GM12878 (cell line): Measurements from ENCODE around the gene CD68. TPM values are rescaled to one million over a fixed set of nuclear protein-coding genes. Genes with fewer than 3 reads are reported as not detected.

ENCODE experiments used
- BCLAF1 ChIP-seq: fragments of 450-650 bp; IDR thresholded peaks from 2 replicates; pipeline ENCODE4 v1.6.1; 2017; ENCODE audit warnings: antibody characterized with exemption, mild to moderate bottlenecking, moderate library complexity
- EZH2 ChIP-seq: IDR thresholded peaks from 2 replicates; pipeline ENCODE4 v1.6.1; 2012; ENCODE audit warnings: low read depth, mild to moderate bottlenecking, control low read depth, inconsistent platforms, low read length, borderline replicate concordance; ENCODE audit not compliant: control insufficient read depth
- FOXM1 ChIP-seq: IDR thresholded peaks from 2 replicates; pipeline ENCODE4 v1.6.1; 2012; ENCODE audit warnings: low read depth, mild to moderate bottlenecking, inconsistent platforms, low read length, moderate library complexity
- HDAC2 ChIP-seq: fragments of 200-600 bp; sonication (generic); IDR thresholded peaks from 2 replicates; pipeline ENCODE4 v1.6.1; 2017
- HSF1 ChIP-seq: fragments of 150-350 bp; IDR thresholded peaks from 2 replicates; pipeline ENCODE4 v1.6.1; 2014; ENCODE audit warnings: mild to moderate bottlenecking, low read depth, low read length
- IKZF1 ChIP-seq: fragments of 450-650 bp; conservative IDR thresholded peaks from 2 replicates; pipeline ENCODE4 v1.6.1; 2017; ENCODE audit warnings: antibody characterized with exemption, mild to moderate bottlenecking
- JUND ChIP-seq: IDR thresholded peaks from 2 replicates; pipeline ENCODE4 v1.6.1; 2012; ENCODE audit warnings: low read depth, mild to moderate bottlenecking, low read length, improper control_type of control experiment, moderate library complexity
- KDM1A ChIP-seq: fragments of 200-600 bp; sonication (generic); IDR thresholded peaks from 2 replicates; pipeline ENCODE4 v1.6.1; 2016; ENCODE audit warnings: borderline replicate concordance
- LARP7 ChIP-seq: fragments of 450-650 bp; IDR thresholded peaks from 2 replicates; pipeline ENCODE4 v1.6.1; 2017; ENCODE audit warnings: mild to moderate bottlenecking
- MYC ChIP-seq: IDR thresholded peaks from 2 replicates; pipeline ENCODE4 v1.6.1; 2011; ENCODE audit warnings: mild to moderate bottlenecking, low read length, moderate library complexity, inconsistent platforms; ENCODE audit not compliant: insufficient read depth, insufficient replicate concordance, insufficient read length, severe bottlenecking
- NR2C2 ChIP-seq: IDR thresholded peaks from 2 replicates; pipeline ENCODE4 v1.6.1; 2011; ENCODE audit warnings: borderline replicate concordance, low read depth; ENCODE audit not compliant: control insufficient read depth, insufficient read length
- PAX8 ChIP-seq: fragments of 450-650 bp; IDR thresholded peaks from 2 replicates; pipeline ENCODE4 v1.6.1; 2017; ENCODE audit warnings: mild to moderate bottlenecking, moderate library complexity
- RELA ChIP-seq: fragments of 450-650 bp; IDR thresholded peaks from 2 replicates; pipeline ENCODE4 v1.8.0; 2014; ENCODE audit warnings: borderline replicate concordance; ENCODE audit not compliant: partially characterized antibody
- REST ChIP-seq: IDR thresholded peaks from 2 replicates; pipeline ENCODE4 v1.6.1; 2012; ENCODE audit warnings: mild to moderate bottlenecking, low read depth, low read length
- RFX5 ChIP-seq: IDR thresholded peaks from 2 replicates; pipeline ENCODE4 v1.6.1; 2011; ENCODE audit warnings: low read depth, low read length, improper control_type of control experiment
- RUNX3 ChIP-seq: IDR thresholded peaks from 2 replicates; pipeline ENCODE4 v1.6.1; 2012; ENCODE audit warnings: low read length, inconsistent platforms
- STAT3 ChIP-seq: IDR thresholded peaks from 2 replicates; pipeline ENCODE4 v1.6.1; 2011; ENCODE audit warnings: low read depth, low read length, improper control_type of control experiment
- TBL1XR1 ChIP-seq: IDR thresholded peaks from 2 replicates; pipeline ENCODE4 v1.6.1; 2012; ENCODE audit warnings: low read depth, low read length, improper control_type of control experiment
- USF1 ChIP-seq: IDR thresholded peaks from 2 replicates; pipeline ENCODE4 v1.6.1; 2011; ENCODE audit warnings: borderline replicate concordance, low read depth, mild to moderate bottlenecking, moderate library complexity, mixed read lengths, low read length; ENCODE audit not compliant: insufficient read depth; ENCODE audit errors: extremely low read length
- WRNIP1 ChIP-seq: IDR thresholded peaks from 2 replicates; pipeline ENCODE4 v1.6.1; 2011; ENCODE audit warnings: low read depth, low read length, improper control_type of control experiment, borderline replicate concordance
- YY1 ChIP-seq: IDR thresholded peaks from 2 replicates; pipeline ENCODE4 v1.6.1; 2011; ENCODE audit warnings: low read depth, mild to moderate bottlenecking, low read length
- ZNF384 ChIP-seq: IDR thresholded peaks from 2 replicates; pipeline ENCODE4 v1.6.1; 2012; ENCODE audit warnings: low read depth, mild to moderate bottlenecking, low read length, improper control_type of control experiment, borderline replicate concordance
- ZZZ3 ChIP-seq: IDR thresholded peaks from 2 replicates; pipeline ENCODE4 v1.6.1; 2011; ENCODE audit warnings: low read depth; ENCODE audit not compliant: control insufficient read depth, insufficient read length
- polyA plus RNA-seq, 11 experiments: library from polyadenylated mRNA; depleted of rRNA in 4 of 11; unstranded in 6 of 11; stranded (reverse) in 5 of 11; fragments of >200 nt; fragmentation: Nextera tagmentation in 4 of 11; fragmentation: Illumina TruSeq in 1 of 11; extraction: Ambion mirVana in 4 of 11; extraction: Trizol in 1 of 11; gene quantifications; 1 replicate in 1 of 11; 2 replicates in 10 of 11; pipeline versions ENCODE4 v1.2.1 to v1.2.3, GENCODE V29; 2011 to 2016; ENCODE audit warnings: inconsistent platforms in 2 of 11, missing spikeins in 2 of 11, low read depth in 1 of 11
- total RNA-seq, 4 experiments: library from RNA; depleted of rRNA in 3 of 4; stranded (reverse); fragments of >200 nt in 3 of 4; fragmentation: Illumina TruSeq in 1 of 4; extraction: Trizol in 1 of 4; gene quantifications; 2 replicates each; pipeline versions ENCODE4 v1.2.1 to v1.2.3, GENCODE V29; 2013 to 2021

CD68 gene
- total and polyA plus RNA-seq, 10 of the 15 experiments (the other 5 are each of a cell fraction or from before 2014, with no cell fraction given), result 2.6 to 6.9 (median 3.8) TPM

- TF ChIP-seq HSF1 (no peak), REST (no peak), WRNIP1 (no peak), YY1 (no peak), ZNF384 (no peak), NR2C2 (no peak), STAT3 (no peak), TBL1XR1 (no peak), HDAC2 (no peak), FOXM1 (no peak), MYC (no peak), RELA (no peak), JUND (no peak), PAX8 (no peak), RUNX3 (0 out of 2 replicates have a peak, but pooled peaks have one; percentile 3), USF1 (no peak), LARP7 (0 out of 2 replicates have a peak, but pooled peaks have one; percentile 3), KDM1A (no peak), EZH2 (no peak), IKZF1 (no peak), BCLAF1 (no peak), RFX5 (no peak), ZZZ3 (no peak)
Measured at GRCh38 chr17:7549401-7550055, 29.9 kb upstream of the CD68 start (continued).
